HEK293 (cell line): Measurements from ENCODE around the gene WDR55.

Experiments used
- CTCF ChIA-PET: fragments of 350-600 bp; formaldehyde crosslinking; extraction: SDS; loops from one replicate; lab custom pipeline; 2021; ENCODE audit warnings: antibody characterized with exemption; lab: Yijun Ruan, JAX
- POLR2A ChIA-PET: fragments of 300-600 bp; formaldehyde crosslinking; extraction: SDS; loops from one replicate; lab custom pipeline; 2020; ENCODE audit warnings: antibody characterized with exemption, inconsistent platforms; lab: Yijun Ruan, JAX
- H3K27ac ChIP-seq: fragments of 200-500 bp; sonication (Bioruptor generic); 2 replicates; pipeline ENCODE4 v1.5.1; 2014; ENCODE audit warnings: low read depth, low read length, control low read depth, inconsistent platforms; ENCODE audit errors: extremely low read depth
- H3K36me3 ChIP-seq, 2 experiments: fragments of 200-500 bp in 1 of 2; sonication (Bioruptor generic) in 1 of 2; 1 replicate in 1 of 2; 2 replicates in 1 of 2; pipeline ENCODE4 v1.5.1; 2014 to 2017; ENCODE audit warnings: inconsistent platforms in 2 of 2, low read length in 2 of 2; ENCODE audit not compliant: control insufficient read depth in 2 of 2, insufficient read depth in 1 of 2
- H3K4me1 ChIP-seq: fragments of 200-500 bp; sonication (Bioruptor generic); 2 replicates; pipeline ENCODE4 v1.5.1; 2014; ENCODE audit warnings: mild to moderate bottlenecking, low read length, inconsistent platforms; ENCODE audit not compliant: control insufficient read depth, insufficient read depth
- H3K4me3 ChIP-seq: 2 replicates; pipeline ENCODE4 v1.5.1; 2011; ENCODE audit warnings: low read depth, mild to moderate bottlenecking, control low read depth, low read length, moderate library complexity
- H3K9me3 ChIP-seq: fragments of 200-500 bp; sonication (Bioruptor generic); 2 replicates; pipeline ENCODE4 v1.5.1; 2014; ENCODE audit warnings: low read depth, low read length, inconsistent platforms; ENCODE audit not compliant: control insufficient read depth, insufficient read depth
- GFI1B ChIP-seq: fragments of 450-650 bp; formaldehyde crosslinking; IDR thresholded peaks from 2 replicates; pipeline ENCODE4 v1.5.1; 2016; ENCODE audit warnings: missing biosample characterization, missing genetic modification characterization
- KLF8 ChIP-seq: fragments of 450-650 bp; formaldehyde crosslinking; IDR thresholded peaks from 2 replicates; pipeline ENCODE4 v1.5.1; 2016; ENCODE audit warnings: missing biosample characterization, missing genetic modification characterization
- SP3 ChIP-seq: fragments of 450-650 bp; formaldehyde crosslinking; IDR thresholded peaks from 2 replicates; pipeline ENCODE4 v1.5.1; 2016; ENCODE audit warnings: missing biosample characterization, missing genetic modification characterization
- ZBTB17 ChIP-seq: fragments of 450-650 bp; formaldehyde crosslinking; IDR thresholded peaks from 2 replicates; pipeline ENCODE4 v1.5.1; 2016; ENCODE audit warnings: missing biosample characterization, missing genetic modification characterization
- ZFP41 ChIP-seq: fragments of 450-650 bp; formaldehyde crosslinking; IDR thresholded peaks from 2 replicates; pipeline ENCODE4 v1.5.1; 2016; ENCODE audit warnings: missing biosample characterization, missing genetic modification characterization, borderline replicate concordance
- ZNF112 ChIP-seq: fragments of 450-650 bp; formaldehyde crosslinking; IDR thresholded peaks from 2 replicates; pipeline ENCODE4 v1.5.0; 2017; ENCODE audit warnings: missing biosample characterization, missing genetic modification characterization
- ZNF404 ChIP-seq: fragments of 450-650 bp; formaldehyde crosslinking; IDR thresholded peaks from 2 replicates; pipeline ENCODE4 v1.5.1; 2017; ENCODE audit warnings: missing biosample characterization, missing genetic modification characterization
- ZNF600 ChIP-seq: fragments of 450-650 bp; formaldehyde crosslinking; IDR thresholded peaks from 2 replicates; pipeline ENCODE4 v1.5.1; 2016; ENCODE audit warnings: missing biosample characterization, missing genetic modification characterization
- ZNF629 ChIP-seq: fragments of 450-650 bp; formaldehyde crosslinking; IDR thresholded peaks from 2 replicates; pipeline ENCODE4 v1.5.1; 2017; ENCODE audit warnings: missing biosample characterization, missing genetic modification characterization
- ZNF658 ChIP-seq: fragments of 450-650 bp; formaldehyde crosslinking; IDR thresholded peaks from 2 replicates; pipeline ENCODE4; 2016; ENCODE audit warnings: missing biosample characterization, missing genetic modification characterization
- ZNF670 ChIP-seq: fragments of 450-650 bp; formaldehyde crosslinking; IDR thresholded peaks from 2 replicates; pipeline ENCODE4 v1.5.1; 2016; ENCODE audit warnings: missing biosample characterization, missing genetic modification characterization, low read depth
- ZNF830 ChIP-seq: fragments of 450-650 bp; IDR thresholded peaks from 2 replicates; pipeline ENCODE4 v1.5.0; 2018; ENCODE audit warnings: missing biosample characterization, missing genetic modification characterization, low read depth, mild to moderate bottlenecking, moderate library complexity
- TF ChIP-seq, protein P1 (sequence below): fragments of 450-650 bp; formaldehyde crosslinking; IDR thresholded peaks from 2 replicates; pipeline ENCODE4 v1.5.1; 2016; ENCODE audit warnings: missing biosample characterization, missing genetic modification characterization
- TF ChIP-seq, protein P2 (sequence below): fragments of 450-650 bp; formaldehyde crosslinking; IDR thresholded peaks from 2 replicates; pipeline ENCODE4 v1.5.1; 2016; ENCODE audit warnings: missing biosample characterization, missing genetic modification characterization
- TF ChIP-seq, protein P3 (sequence below): fragments of 450-650 bp; formaldehyde crosslinking; IDR thresholded peaks from 2 replicates; pipeline ENCODE4 v1.5.1; 2016; ENCODE audit warnings: missing biosample characterization, missing genetic modification characterization
- TF ChIP-seq, protein P4 (sequence below): fragments of 450-650 bp; formaldehyde crosslinking; conservative IDR thresholded peaks from 2 replicates; pipeline ENCODE4 v1.5.1; 2016; ENCODE audit warnings: low read depth, missing biosample characterization, missing genetic modification characterization
- TF ChIP-seq, protein P5 (sequence below): fragments of 450-650 bp; formaldehyde crosslinking; IDR thresholded peaks from 2 replicates; pipeline ENCODE4 v1.5.1; 2017; ENCODE audit warnings: missing biosample characterization, missing genetic modification characterization

WDR55 gene

DNA sequence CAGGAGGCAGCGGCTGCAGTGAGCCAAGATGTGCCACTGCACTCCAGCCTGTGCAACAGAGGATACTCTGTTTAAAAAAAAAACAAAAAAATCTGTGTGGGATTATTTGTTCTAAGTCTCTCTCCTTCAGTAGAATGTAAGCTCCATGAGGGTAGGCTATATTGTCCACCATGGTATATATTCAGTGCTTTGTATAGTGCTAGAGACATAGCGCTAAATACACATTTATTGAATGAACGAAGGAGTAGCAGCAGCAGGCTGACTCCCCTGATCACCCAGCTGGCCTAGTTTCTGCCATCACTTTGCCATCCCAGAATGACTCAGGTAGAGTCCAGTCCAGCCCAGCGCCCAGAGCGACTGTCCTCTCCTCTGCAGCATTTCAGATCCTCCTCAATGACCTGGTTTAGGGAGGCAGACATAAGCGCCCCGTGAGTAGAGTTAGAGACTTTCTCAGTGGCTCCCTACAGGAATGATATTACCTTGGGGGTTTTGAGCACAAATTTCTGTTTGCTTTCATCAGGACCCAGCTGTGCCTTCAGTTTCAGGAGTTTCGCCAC is 25.8 kb downstream of the WDR55 start:
- POLR2A ChIA-PET: interaction anchor here (0.6 to 2.8 kb wide), 20 partner anchors 9 to 444 kb away, joined by 3 to 51 read pairs (median 7); partner anchors contain the start of genes ANKHD1, APBB3, HBEGF and IK
- Histone ChIP-seq H3K4me3 (peak overlapping the region; percentile 72), H3K27ac (no peak overlapping the region), H3K4me1 (0 out of 2 replicates have a peak, but pooled peaks cover 2% of the 10 kb centered on the region), H3K36me3 (peaks cover 46 to 63% of the 10 kb centered on the region in 2 experiments), H3K9me3 (no peaks in the 10 kb centered on the region)
- TF ChIP-seq ZNF670 (tag by site-specific recombination) (no peak), ZBTB17 (tag by site-specific recombination) (no peak), ZNF830 (tag by site-specific recombination) (no peak), ZNF112 (tag by site-specific recombination) (no peak)
- CTCF ChIA-PET: interaction anchor here (1.2 to 2.0 kb wide), 3 partner anchors 18 to 339 kb away, joined by 3 to 8 read pairs (median 4); no protein-coding TSS in a partner anchor

DNA sequence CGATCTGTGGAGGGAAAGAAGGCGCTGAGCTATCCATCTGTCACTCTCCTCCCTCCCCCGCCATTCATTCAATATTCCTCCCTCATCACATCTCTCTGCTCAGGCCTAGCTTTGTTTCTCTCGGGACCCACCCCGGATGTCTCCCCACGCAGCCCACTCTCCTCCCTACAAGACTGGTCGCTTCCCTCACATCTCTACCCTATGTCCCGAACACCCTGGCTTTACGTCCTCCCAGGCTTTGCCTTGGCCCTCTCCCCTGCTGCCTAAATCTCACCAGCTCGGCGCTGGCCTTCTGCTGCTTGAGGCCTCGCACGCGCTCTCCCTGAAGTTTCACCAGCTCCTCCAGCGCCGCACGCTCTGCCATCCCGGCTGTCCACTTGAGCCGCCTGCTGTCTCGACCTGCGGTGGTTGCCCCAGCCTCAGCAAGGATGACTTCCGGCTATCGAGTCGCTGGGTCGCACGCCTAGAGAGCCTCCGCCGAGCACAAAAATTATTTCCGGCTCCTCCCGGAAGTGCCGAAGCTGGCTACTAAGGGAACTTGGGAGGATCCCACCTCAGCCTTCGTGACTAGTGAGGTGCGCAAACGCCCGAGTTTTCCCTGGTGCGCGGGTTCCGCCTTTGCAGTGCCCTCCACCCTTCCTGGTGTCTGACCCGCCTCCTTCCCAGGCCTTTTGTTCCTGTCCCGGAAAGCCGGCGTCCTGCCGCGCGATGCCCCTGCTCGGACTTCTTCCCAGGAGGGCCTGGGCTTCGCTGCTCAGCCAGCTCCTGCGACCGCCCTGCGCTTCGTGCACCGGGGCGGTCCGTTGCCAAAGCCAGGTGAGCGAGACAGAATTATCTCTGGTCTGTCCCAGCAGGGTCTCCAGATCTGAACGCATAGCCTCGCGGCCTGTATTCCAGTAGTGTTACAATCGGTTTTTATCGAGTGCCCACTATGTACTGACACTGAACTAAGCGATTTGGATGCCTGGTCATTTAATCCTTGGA is 26.5 kb downstream of the WDR55 start, which contains the start of the genes HARS1 and HARS2:
HARS1 (minus strand) TSS at position 430 of the 984 bp plus-strand sequence; CDS start at position 364, 66 bp downstream.
HARS2 (plus strand) TSS at position 515 of the 984 bp plus-strand sequence; CDS start at position 709, 194 bp downstream.
- Histone ChIP-seq H3K36me3 (peaks cover 46 to 66% of the 10 kb centered on the region in 2 experiments), H3K27ac (peak within 1 kb of the TSS; percentile 75), H3K4me3 (peak within 1 kb of the TSS; percentile 72), H3K4me1 (0 out of 2 replicates have a peak, but pooled peaks cover 2% of the 10 kb centered on the region), H3K9me3 (no peaks in the 10 kb centered on the region)
- CTCF ChIA-PET: interaction anchor here (0.6 to 2.0 kb wide), 5 partner anchors 17 to 553 kb away, joined by 3 to 8 read pairs (median 3); no protein-coding TSS in a partner anchor
- POLR2A ChIA-PET: interaction anchor here (0.6 to 2.8 kb wide), 21 partner anchors 10 to 444 kb away, joined by 3 to 51 read pairs (median 6); partner anchors contain the start of genes ANKHD1, APBB3, DND1 and HBEGF
- TF ChIP-seq ZNF404 (tag by site-specific recombination) (no peak), ZNF600 (tag by site-specific recombination) (peak; percentile 99), GFI1B (tag by site-specific recombination) (no peak), SP3 (tag by site-specific recombination) (peak; percentile 81), ZFP41 (tag by site-specific recombination) (0 out of 2 replicates have a peak, but pooled peaks have one; percentile 18), ZNF658 (tag by site-specific recombination) (no peak), ZNF629 (tag by site-specific recombination) (peak; percentile 85), KLF8 (tag by site-specific recombination) (peak; percentile 84)
- TF ChIP-seq, protein P1, sequence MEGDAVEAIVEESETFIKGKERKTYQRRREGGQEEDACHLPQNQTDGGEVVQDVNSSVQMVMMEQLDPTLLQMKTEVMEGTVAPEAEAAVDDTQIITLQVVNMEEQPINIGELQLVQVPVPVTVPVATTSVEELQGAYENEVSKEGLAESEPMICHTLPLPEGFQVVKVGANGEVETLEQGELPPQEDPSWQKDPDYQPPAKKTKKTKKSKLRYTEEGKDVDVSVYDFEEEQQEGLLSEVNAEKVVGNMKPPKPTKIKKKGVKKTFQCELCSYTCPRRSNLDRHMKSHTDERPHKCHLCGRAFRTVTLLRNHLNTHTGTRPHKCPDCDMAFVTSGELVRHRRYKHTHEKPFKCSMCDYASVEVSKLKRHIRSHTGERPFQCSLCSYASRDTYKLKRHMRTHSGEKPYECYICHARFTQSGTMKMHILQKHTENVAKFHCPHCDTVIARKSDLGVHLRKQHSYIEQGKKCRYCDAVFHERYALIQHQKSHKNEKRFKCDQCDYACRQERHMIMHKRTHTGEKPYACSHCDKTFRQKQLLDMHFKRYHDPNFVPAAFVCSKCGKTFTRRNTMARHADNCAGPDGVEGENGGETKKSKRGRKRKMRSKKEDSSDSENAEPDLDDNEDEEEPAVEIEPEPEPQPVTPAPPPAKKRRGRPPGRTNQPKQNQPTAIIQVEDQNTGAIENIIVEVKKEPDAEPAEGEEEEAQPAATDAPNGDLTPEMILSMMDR: peak; percentile 52; the same call in 1 of the 2 replicates
- TF ChIP-seq, protein P2, sequence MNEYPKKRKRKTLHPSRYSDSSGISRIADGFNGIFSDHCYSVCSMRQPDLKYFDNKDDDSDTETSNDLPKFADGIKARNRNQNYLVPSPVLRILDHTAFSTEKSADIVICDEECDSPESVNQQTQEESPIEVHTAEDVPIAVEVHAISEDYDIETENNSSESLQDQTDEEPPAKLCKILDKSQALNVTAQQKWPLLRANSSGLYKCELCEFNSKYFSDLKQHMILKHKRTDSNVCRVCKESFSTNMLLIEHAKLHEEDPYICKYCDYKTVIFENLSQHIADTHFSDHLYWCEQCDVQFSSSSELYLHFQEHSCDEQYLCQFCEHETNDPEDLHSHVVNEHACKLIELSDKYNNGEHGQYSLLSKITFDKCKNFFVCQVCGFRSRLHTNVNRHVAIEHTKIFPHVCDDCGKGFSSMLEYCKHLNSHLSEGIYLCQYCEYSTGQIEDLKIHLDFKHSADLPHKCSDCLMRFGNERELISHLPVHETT (tag by site-specific recombination): peak; percentile 78
- TF ChIP-seq, protein P3, sequence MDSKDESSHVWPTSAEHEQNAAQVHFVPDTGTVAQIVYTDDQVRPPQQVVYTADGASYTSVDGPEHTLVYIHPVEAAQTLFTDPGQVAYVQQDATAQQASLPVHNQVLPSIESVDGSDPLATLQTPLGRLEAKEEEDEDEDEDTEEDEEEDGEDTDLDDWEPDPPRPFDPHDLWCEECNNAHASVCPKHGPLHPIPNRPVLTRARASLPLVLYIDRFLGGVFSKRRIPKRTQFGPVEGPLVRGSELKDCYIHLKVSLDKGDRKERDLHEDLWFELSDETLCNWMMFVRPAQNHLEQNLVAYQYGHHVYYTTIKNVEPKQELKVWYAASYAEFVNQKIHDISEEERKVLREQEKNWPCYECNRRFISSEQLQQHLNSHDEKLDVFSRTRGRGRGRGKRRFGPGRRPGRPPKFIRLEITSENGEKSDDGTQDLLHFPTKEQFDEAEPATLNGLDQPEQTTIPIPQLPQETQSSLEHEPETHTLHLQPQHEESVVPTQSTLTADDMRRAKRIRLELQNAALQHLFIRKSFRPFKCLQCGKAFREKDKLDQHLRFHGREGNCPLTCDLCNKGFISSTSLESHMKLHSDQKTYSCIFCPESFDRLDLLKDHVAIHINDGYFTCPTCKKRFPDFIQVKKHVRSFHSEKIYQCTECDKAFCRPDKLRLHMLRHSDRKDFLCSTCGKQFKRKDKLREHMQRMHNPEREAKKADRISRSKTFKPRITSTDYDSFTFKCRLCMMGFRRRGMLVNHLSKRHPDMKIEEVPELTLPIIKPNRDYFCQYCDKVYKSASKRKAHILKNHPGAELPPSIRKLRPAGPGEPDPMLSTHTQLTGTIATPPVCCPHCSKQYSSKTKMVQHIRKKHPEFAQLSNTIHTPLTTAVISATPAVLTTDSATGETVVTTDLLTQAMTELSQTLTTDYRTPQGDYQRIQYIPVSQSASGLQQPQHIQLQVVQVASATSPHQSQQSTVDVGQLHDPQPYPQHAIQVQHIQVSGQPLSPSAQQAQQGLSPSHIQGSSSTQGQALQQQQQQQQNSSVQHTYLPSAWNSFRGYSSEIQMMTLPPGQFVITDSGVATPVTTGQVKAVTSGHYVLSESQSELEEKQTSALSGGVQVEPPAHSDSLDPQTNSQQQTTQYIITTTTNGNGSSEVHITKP (tag by site-specific recombination): peak; percentile 76
- TF ChIP-seq, protein P4, sequence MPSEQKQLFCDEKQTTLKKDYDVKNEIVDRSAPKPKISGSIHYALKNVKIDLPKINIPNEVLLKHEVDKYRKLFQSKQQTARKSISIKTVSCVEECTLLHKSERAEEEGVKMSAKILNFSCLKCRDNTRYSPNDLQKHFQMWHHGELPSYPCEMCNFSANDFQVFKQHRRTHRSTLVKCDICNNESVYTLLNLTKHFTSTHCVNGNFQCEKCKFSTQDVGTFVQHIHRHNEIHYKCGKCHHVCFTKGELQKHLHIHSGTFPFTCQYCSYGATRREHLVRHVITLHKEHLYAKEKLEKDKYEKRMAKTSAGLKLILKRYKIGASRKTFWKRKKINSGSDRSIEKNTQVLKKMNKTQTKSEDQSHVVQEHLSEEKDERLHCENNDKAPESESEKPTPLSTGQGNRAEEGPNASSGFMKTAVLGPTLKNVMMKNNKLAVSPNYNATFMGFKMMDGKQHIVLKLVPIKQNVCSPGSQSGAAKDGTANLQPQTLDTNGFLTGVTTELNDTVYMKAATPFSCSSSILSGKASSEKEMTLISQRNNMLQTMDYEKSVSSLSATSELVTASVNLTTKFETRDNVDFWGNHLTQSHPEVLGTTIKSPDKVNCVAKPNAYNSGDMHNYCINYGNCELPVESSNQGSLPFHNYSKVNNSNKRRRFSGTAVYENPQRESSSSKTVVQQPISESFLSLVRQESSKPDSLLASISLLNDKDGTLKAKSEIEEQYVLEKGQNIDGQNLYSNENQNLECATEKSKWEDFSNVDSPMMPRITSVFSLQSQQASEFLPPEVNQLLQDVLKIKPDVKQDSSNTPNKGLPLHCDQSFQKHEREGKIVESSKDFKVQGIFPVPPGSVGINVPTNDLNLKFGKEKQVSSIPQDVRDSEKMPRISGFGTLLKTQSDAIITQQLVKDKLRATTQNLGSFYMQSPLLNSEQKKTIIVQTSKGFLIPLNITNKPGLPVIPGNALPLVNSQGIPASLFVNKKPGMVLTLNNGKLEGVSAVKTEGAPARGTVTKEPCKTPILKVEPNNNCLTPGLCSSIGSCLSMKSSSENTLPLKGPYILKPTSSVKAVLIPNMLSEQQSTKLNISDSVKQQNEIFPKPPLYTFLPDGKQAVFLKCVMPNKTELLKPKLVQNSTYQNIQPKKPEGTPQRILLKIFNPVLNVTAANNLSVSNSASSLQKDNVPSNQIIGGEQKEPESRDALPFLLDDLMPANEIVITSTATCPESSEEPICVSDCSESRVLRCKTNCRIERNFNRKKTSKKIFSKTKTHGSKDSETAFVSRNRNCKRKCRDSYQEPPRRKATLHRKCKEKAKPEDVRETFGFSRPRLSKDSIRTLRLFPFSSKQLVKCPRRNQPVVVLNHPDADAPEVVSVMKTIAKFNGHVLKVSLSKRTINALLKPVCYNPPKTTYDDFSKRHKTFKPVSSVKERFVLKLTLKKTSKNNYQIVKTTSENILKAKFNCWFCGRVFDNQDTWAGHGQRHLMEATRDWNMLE (tag by site-specific recombination): peak; percentile 97
- TF ChIP-seq, protein P5, sequence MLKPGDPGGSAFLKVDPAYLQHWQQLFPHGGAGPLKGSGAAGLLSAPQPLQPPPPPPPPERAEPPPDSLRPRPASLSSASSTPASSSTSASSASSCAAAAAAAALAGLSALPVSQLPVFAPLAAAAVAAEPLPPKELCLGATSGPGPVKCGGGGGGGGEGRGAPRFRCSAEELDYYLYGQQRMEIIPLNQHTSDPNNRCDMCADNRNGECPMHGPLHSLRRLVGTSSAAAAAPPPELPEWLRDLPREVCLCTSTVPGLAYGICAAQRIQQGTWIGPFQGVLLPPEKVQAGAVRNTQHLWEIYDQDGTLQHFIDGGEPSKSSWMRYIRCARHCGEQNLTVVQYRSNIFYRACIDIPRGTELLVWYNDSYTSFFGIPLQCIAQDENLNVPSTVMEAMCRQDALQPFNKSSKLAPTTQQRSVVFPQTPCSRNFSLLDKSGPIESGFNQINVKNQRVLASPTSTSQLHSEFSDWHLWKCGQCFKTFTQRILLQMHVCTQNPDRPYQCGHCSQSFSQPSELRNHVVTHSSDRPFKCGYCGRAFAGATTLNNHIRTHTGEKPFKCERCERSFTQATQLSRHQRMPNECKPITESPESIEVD (tag by site-specific recombination): no peak
